Lung (tissue), 12 donors: ENCODE measurements around the gene CEP41. TPM values are rescaled to one million over a fixed set of nuclear protein-coding genes. Genes with fewer than 3 reads are reported as not detected.

Experiments used
- ATAC-seq: fragments of 200-7000 bp; cut with Tn5 transposase; one replicate; pipeline ENCODE4 v1.9.1; 2020; ENCODE audit warnings: moderate number of reproducible peaks; ENCODE audit not compliant: insufficient read depth, low FRiP score
- DNase-seq, 3 donors: peaks; one replicate each; pipeline ENCODE4 v3.0.0-alpha.2; 2013 to 2017
- H3K27ac ChIP-seq, 2 donors: one replicate each; pipeline ENCODE4 v1.5.1; 2013; ENCODE audit warnings: mild to moderate bottlenecking in 2 of 2, moderate library complexity in 2 of 2, control low read depth in 1 of 2, inconsistent platforms in 1 of 2, low read depth in 1 of 2, low read length in 1 of 2
- H3K27me3 ChIP-seq, 3 donors: one replicate each; pipeline ENCODE4 v1.5.1; 2013; ENCODE audit warnings: low read length in 2 of 3; ENCODE audit not compliant: control insufficient read depth in 3 of 3, insufficient read depth in 3 of 3
- H3K36me3 ChIP-seq, 4 donors: one replicate each; pipeline ENCODE4 v1.5.1; 2013; ENCODE audit warnings: low read length in 4 of 4, mild to moderate bottlenecking in 1 of 4, moderate library complexity in 1 of 4; ENCODE audit not compliant: control insufficient read depth in 4 of 4, insufficient read depth in 4 of 4
- H3K4me1 ChIP-seq, 5 donors: one replicate each; pipeline ENCODE4 v1.5.1; 2013; ENCODE audit warnings: low read length in 5 of 5, mild to moderate bottlenecking in 2 of 5, moderate library complexity in 1 of 5; ENCODE audit not compliant: control insufficient read depth in 5 of 5, insufficient read depth in 5 of 5
- H3K4me3 ChIP-seq: one replicate; pipeline ENCODE4 v1.5.1; 2013; ENCODE audit warnings: mild to moderate bottlenecking, control low read depth, moderate library complexity
- H3K9ac ChIP-seq, 2 donors: one replicate each; pipeline ENCODE4 v1.5.1; 2013; ENCODE audit warnings: low read length in 2 of 2, control low read depth in 1 of 2; ENCODE audit not compliant: insufficient read depth in 1 of 2
- H3K9me3 ChIP-seq, 4 donors: one replicate each; pipeline ENCODE4 v1.5.1; 2013; ENCODE audit warnings: low read length in 3 of 4, mild to moderate bottlenecking in 1 of 4, moderate library complexity in 1 of 4; ENCODE audit not compliant: control insufficient read depth in 4 of 4, insufficient read depth in 3 of 4
- CTCF ChIP-seq: IDR thresholded peaks from 2 replicates; pipeline ENCODE4 v1.5.1; 2012; ENCODE audit warnings: mild to moderate bottlenecking; ENCODE audit errors: control extremely low read depth, extremely low read depth
- WGBS, 2 donors: extraction: QIAGEN DNeasy Blood & Tissue Kit; methylation state at CpG; one replicate each; pipeline ENCODE4 v1.1.7; 2013; 5-methylcytosine and 5-hydroxymethylcytosine counted together
- polyA plus RNA-seq, 2 donors: library from polyadenylated mRNA; stranded (reverse); fragments of 200-250 nt; gene quantifications; one replicate each; pipeline ENCODE4 v1.2.1, GENCODE V29; 2013
- total RNA-seq, 2 donors: library from RNA; depleted of rRNA in 1 of 2; stranded (reverse); fragments of >200 nt in 1 of 2; gene quantifications; one replicate each; pipeline ENCODE4 v1.2.1, GENCODE V29; 2014 to 2021
- donor health status: control.
- donor health status: control.
- donor health status: Bipolar disorder and iron deficiency.
- donor health status: healthy.
- donor health status: DM: yes; HTN: yes; CAD: no.

CEP41 gene
- total and polyA plus RNA-seq, 4 donors, result 3.7 to 15.3 (median 11.6) TPM

- 94 to 96% methylated on average over 5 of the region's 5 CpGs for WGBS, 2 donors
- DNase-seq (no peak), ATAC-seq (no peak)
- no peak overlapping the region for H3K4me3 ChIP-seq
- no peaks in the 10 kb centered on the region for H3K27me3 ChIP-seq
- no peak for TF ChIP-seq CTCF
- peaks cover 0 to 11% (median 3%) of the 10 kb centered on the region in 4 donors for H3K9me3 ChIP-seq
- H3K36me3 ChIP-seq, result no peaks in the 10 kb centered on the region
- no peak overlapping the region for H3K27ac ChIP-seq
- peaks cover 0 to 15% (median 7%) of the 10 kb centered on the region in 5 donors for H3K4me1 ChIP-seq
- H3K9ac ChIP-seq, result no peak overlapping the region
These were observed 81.4 kb downstream of the CEP41 start for GRCh38 chr7:130359276-130359857.

GRCh38 chr7:130358471-130358870, 82.3 kb downstream of the CEP41 start:
- H3K4me3 ChIP-seq, result no peak overlapping the region
- WGBS, 2 donors, result 92 to 95% methylated on average over 4 of the region's 4 CpGs
- no peak for ATAC-seq
- TF ChIP-seq CTCF, result no peak
- no peak overlapping the region for H3K9ac ChIP-seq
- H3K27ac ChIP-seq, result no peak overlapping the region
- DNase-seq, result no peak
- peaks cover 0 to 18% (median 7%) of the 10 kb centered on the region in 5 donors for H3K4me1 ChIP-seq
- H3K36me3 ChIP-seq, result no peaks in the 10 kb centered on the region
- H3K9me3 ChIP-seq, result peaks cover 0 to 11% (median 3%) of the 10 kb centered on the region in 4 donors
- no peaks in the 10 kb centered on the region for H3K27me3 ChIP-seq

GRCh38 chr7:130356876-130357611, 83.8 kb downstream of the CEP41 start:
- peaks cover 0 to 33% (median 12%) of the 10 kb centered on the region in 5 donors for H3K4me1 ChIP-seq
- WGBS, 2 donors, result 72 to 73% methylated on average over 16 of the region's 16 CpGs
- no peak for TF ChIP-seq CTCF
- no peak for DNase-seq
- no peak for ATAC-seq
- H3K4me3 ChIP-seq, result no peak overlapping the region
- H3K36me3 ChIP-seq, result no peaks in the 10 kb centered on the region
- peak overlapping the region in 1 of 2 donors; percentile 50 for H3K9ac ChIP-seq
- no peaks in the 10 kb centered on the region for H3K27me3 ChIP-seq
- peaks cover 0 to 11% (median 3%) of the 10 kb centered on the region in 4 donors for H3K9me3 ChIP-seq
- H3K27ac ChIP-seq, result peak overlapping the region in 1 of 2 donors; percentile 83
